IMR-90 (cell line): Measurements from ENCODE around the gene TCL1A.

Source experiments
- CTCF ChIP-seq: conservative IDR thresholded peaks from 2 replicates; pipeline ENCODE4 v1.5.1; 2012; ENCODE audit warnings: mild to moderate bottlenecking, low read depth, low read length, improper control_type of control experiment
- MAZ ChIP-seq: IDR thresholded peaks from 2 replicates; pipeline ENCODE4 v1.6.1; 2012; ENCODE audit warnings: low read depth, mild to moderate bottlenecking, low read length, improper control_type of control experiment, moderate library complexity, borderline replicate concordance
- MXI1 ChIP-seq: IDR thresholded peaks from 2 replicates; pipeline ENCODE4 v1.6.1; 2012; ENCODE audit warnings: low read depth, mild to moderate bottlenecking, low read length, moderate library complexity, borderline replicate concordance
- POLR2A ChIP-seq: IDR thresholded peaks from 2 replicates; pipeline ENCODE4 v1.6.1; 2012; ENCODE audit warnings: mild to moderate bottlenecking, low read depth, low read length
- RCOR1 ChIP-seq: IDR thresholded peaks from 2 replicates; pipeline ENCODE4 v1.6.1; 2012; ENCODE audit warnings: mild to moderate bottlenecking, low read length, improper control_type of control experiment; ENCODE audit not compliant: insufficient replicate concordance
- TF ChIP-seq, protein P1 (sequence below): fragments of 150-350 bp; IDR thresholded peaks from 2 replicates; pipeline ENCODE4 v1.6.1; 2017; ENCODE audit warnings: mild to moderate bottlenecking, antibody characterized with exemption, low read length, low read depth

GRCh38 chr14:95659990-95660385 is 53.9 kb downstream of the TCL1A start:
- TF ChIP-seq MAZ (no peak), CTCF (no peak), POLR2A (no peak), MXI1 (no peak), RCOR1 (no peak)
- TF ChIP-seq, protein P1, sequence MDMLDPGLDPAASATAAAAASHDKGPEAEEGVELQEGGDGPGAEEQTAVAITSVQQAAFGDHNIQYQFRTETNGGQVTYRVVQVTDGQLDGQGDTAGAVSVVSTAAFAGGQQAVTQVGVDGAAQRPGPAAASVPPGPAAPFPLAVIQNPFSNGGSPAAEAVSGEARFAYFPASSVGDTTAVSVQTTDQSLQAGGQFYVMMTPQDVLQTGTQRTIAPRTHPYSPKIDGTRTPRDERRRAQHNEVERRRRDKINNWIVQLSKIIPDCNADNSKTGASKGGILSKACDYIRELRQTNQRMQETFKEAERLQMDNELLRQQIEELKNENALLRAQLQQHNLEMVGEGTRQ: no peak
